Stimulated activated CD4-positive, alpha-beta T cell treated with anti-CD3 and anti-CD28 coated beads, Interleukin-4, amount 100 ng/mL, for 48 hours (primary cell): ENCODE data around the gene FHIT.
"Not testable (repeated sequence)": the region's sequence is repeated elsewhere in the genome, so short reads cannot be mapped to it uniquely, and the experiment has no call there.

ENCODE experiments used
- DNase-seq, 2 donors: peaks; one replicate each; pipeline ENCODE4 v3.0.0-alpha.2; 2020; ENCODE audit warnings: low read depth in 2 of 2

FHIT gene

DNA sequence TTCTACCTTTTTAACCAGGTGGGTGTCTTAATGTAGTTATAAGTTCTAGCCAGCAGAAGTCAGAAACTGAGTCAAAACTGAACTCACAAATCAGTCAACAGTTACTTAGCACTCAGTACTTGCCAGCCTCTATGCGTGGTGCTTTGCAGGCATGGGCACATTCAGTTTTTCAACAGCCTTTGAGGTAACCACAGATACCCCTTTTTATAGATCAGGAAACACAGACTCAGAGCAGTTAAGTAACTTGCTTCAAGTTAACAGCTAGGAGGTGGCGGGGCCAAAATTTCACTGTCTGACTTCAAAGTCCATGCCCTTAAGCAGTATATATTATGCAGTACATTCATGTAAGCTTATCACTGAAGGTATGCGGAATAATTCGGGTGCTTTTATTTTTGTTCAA lies 139.4 kb downstream of the FHIT start:
- DNase-seq = no peak

DNA sequence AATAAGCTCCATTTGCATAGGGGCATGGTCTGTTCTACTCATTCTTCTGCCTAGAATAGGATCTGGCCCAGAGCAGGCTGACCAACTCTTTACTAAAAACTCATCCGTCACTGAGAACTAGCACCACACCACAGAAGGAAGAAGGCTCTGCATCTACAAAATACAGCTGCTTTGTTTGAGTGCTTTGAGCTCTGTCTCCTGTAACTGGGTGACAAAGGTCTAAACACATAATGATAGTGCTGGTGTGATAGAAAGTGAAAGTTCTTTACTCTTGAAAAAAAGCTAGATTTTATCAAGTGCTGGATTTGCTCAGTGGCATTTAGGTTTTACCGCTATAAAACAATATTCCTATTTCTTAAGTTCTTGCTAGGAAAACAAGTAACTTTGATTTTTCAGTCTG lies 140.7 kb downstream of the FHIT start:
- DNase-seq = no peak

- no peak for DNase-seq
Observed at GRCh38 chr3:61108247-61109019, 142.8 kb downstream of the FHIT start.

DNA sequence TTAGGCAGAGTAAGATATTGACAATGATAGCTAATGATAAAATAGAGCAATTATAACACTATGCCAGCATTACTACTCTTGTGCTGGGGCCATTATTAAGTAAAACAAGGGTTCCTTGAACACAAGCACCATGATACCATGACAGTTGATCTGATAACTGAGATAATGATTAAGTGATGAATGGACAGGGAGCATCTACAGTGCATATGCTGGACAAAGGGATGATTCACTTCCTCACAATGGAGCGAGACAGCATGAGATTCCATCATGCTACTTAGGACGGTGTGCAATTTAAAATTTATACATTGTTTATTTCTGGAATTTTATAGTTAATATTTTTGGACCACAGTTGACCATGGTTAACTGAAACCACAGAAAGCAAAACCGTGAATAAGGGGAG lies 156.6 kb downstream of the FHIT start:
- DNase-seq = no peak

- DNase-seq = no peak
Observed at GRCh38 chr3:61093364-61093763, 157.9 kb downstream of the FHIT start.

GRCh38 chr3:61092870-61093269 lies 158.4 kb downstream of the FHIT start:
- DNase-seq = no peak

- DNase-seq = no peak
Observed at GRCh38 chr3:61090389-61091169, 160.7 kb downstream of the FHIT start.

DNA sequence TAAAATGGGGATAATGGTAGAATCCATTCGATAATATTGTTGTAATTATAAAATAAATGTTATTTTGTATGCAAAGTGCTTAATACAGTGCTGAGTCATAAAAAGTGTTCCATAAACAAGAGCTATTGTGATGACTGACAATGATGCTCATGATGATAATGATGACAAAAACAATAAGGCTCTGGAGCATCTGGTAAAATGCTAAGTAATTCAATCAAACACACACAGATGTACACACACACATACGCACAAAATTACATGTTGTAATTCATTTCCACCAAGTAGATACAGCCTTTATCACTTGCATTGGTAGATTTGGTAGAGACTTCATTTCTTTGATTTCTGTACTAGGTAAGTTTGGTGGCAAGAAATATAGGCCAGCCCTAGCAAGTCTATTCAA lies 163.8 kb downstream of the FHIT start:
- no peak for DNase-seq

DNA sequence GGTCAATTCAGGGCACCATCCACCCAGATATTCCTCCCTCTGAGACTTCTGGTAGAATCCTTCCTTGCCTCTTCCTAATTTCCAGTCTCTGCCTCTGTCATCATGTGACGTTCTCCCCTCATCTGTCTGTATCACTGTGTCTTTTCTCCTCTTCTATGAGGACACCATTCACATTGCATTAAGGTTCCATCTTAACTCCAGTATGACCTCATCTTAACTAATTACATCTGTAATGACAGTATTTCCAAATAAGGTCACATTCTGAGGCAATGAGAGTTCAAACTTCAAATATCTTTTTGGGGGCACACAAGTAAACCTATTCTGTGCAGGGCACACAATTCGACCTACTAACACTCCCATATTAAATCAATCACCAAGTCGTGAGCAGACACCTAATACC lies 169.7 kb downstream of the FHIT start:
- DNase-seq = no peak

DNA sequence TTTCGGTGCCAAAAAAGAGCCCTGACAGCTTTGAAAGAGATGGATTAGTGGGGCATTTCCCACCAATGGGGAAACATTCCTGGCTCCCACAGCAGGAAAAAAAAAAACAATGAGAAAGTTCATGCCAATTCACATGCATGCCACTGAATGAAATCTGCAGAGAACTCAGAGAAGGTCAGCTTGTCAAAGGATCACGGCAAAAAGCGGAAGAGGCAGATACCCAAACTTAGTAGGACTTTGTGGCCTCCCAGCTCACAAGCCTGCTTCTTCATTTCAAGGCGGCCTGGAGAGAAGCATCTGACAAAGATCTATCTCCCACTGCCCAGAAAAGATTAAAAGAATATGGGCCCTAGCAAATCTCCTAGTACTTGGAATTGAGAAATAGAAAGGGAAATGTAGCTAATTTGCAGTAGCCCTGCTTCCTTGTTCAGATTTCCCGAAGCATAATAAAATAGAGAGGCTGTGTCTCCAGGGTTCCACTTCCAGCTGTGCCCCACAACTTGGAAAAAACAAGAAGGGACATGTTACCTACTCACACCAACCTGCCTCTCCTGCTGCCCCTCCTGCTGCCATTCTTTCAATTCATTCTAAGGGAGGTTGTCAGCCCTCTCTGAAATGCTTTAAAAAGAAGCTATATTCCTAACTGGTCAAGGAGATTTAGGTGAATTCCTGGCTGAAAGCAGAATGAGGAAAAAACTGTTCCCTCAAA lies 170.4 kb downstream of the FHIT start:
- no peak for DNase-seq

DNA sequence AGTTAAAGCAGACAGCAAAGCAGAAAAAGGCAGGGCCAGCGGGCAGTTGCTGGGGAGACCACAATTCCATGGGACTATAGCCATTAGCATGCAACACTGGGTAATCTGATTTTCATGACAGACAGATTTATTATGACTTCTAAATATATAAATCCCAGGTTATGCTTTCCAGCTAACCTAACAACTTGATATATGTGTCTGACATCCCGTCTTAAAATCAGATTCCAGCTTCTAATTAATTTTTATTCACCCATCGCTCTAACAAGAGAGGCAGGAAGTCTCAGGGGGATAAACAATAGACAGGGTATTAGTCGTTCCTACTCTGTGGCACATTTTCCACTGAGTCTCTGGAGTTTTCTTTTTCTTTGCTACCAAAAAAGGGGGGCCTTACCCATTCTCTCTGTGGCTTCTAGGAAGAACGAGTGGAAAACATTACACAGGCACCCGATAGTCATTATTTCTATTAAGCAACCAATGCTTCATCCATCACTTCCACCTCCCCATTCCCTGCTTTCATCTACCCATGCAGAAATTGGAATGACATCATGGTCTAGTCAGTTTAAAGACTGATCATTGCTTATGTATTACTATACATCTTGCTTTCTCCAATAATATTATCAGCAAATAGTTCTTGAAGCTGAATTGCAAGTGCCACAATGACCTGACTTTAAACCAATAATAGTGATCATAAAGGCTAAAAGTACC lies 173.1 kb downstream of the FHIT start:
- no peak for DNase-seq

- DNase-seq = no peak
Observed at GRCh38 chr3:61077551-61077950, 173.7 kb downstream of the FHIT start.

DNA sequence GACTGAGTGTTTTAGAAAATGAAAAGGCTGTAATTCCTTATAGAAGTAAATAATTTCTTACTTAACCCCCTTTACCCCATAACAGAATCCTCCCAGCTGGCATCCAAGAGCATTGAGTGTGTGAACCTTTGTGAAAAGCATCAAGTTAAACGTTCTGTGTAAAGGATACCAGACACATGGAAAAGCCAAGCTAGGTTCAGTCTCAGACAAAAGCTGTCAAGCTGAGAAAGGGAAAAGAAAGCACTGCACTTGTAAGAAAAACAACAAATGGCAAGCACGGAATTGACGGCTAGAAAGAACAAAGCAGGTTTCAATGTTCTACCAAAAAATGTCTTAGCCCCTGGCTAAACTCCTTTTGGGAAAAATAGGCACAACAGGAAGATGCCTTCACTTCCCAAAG lies 176.5 kb downstream of the FHIT start:
- no peak for DNase-seq

- no peak for DNase-seq
Observed at GRCh38 chr3:61073566-61074165, 177.6 kb downstream of the FHIT start.

- no peak for DNase-seq
Observed at GRCh38 chr3:61068084-61068483, 183.2 kb downstream of the FHIT start.

- no peak for DNase-seq
Observed at GRCh38 chr3:61066800-61067199, 184.5 kb downstream of the FHIT start.

DNA sequence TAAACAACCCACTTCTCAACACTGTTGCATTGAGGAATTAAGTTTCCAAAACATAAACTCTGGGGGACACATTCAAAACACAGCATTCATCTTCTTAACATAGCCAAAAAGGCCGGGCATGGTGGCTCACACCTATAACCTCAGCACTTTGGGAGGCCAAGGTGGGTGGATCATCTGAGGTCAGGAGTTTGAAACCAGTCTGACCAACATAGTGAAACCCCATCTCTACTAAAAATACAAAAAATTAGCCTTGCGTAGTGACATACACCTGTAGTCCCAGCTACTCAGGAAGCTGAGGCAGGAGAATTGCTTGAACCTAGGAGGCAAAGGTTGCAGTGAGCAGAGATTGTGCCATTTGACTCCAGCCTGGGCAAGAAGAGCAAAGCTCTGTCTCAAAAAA lies 185.0 kb downstream of the FHIT start:
- not testable (repeated sequence) for DNase-seq

GRCh38 chr3:61065451-61066011 lies 185.7 kb downstream of the FHIT start:
- DNase-seq = no peak

DNA sequence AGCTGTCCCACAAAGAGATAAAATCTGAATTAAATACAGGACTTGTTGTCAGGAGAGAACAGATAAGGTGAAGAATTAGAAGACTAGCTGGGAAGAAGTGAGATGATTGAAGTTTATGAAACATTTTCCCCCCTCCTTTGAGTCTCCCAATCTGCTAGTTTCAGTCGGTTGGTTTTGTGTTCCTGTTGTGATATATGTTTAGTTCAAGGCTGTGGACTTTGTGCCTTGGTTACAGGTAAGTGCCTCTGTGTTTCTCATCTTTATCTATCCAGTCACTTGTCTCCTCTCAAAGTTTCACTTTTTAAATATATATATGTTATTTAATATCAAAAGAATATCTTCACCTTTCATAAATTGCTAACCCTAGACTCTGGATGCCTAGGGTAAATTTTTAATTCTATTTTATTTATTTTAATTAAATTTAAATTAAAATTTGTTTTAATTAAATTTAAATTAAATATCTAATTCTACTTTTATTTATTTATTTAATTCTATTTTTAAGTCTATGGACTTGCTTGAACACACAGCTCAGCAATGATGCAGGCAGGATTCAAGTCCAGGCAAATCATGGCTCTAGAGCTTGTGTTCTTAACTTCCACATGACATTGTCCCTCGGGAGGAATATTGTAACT lies 190.0 kb downstream of the FHIT start:
- DNase-seq = no peak

- DNase-seq = no peak
Observed at GRCh38 chr3:61060411-61060861, 190.8 kb downstream of the FHIT start.

DNA sequence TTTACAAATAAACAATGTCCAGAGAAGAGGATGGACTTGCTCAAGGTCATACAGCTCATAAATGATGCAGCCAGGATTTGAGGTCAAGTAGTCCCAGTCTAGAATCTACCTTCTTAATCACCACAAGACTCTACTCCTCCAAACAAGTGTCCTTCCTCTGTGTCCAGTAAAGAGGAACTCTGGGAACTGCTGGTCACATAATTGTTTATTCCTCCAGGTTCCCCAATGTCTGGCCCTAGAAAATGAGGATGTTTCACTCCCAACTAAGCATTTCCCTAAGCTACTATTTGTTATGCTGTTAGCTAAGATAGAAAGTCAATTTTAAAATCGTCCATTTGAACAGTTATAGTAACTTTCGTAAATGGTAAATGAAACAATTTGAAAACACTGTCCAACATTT lies 192.4 kb downstream of the FHIT start:
- no peak for DNase-seq
